ENCODE data around the gene DPY19L1. TPM values are rescaled to one million over a fixed set of nuclear protein-coding genes. Genes with fewer than 3 reads are reported as not detected.
"Not testable (repeated sequence)": the region's sequence is repeated elsewhere in the genome, so short reads cannot be mapped to it uniquely, and the experiment has no call there.

DPY19L1 gene
- total RNA-seq, 1 experiment from 2014 or later, result 14.3 TPM

GRCh38 chr7:34904987-34905386 is 132.3 kb downstream of the DPY19L1 start:
- Histone ChIP-seq H4K91ac (ENCODE audit: insufficient read length, low read depth, low read length) (no peak overlapping the region), H2BK12ac (ENCODE audit: insufficient read length, low read depth, low read length) (no peak overlapping the region), H4K5ac (ENCODE audit: insufficient read length, low read depth, low read length) (no peak overlapping the region), H2AK5ac (ENCODE audit: insufficient read length, low read length) (no peak overlapping the region), H3K23me2 (ENCODE audit: insufficient read length, low read depth, low read length, poor library complexity, severe bottlenecking) (no peaks in the 10 kb centered on the region), H3K79me1 (ENCODE audit: insufficient read depth, low read depth, low read length, poor library complexity, severe bottlenecking) (no peaks in the 10 kb centered on the region), H2BK20ac (ENCODE audit: low read depth, low read length, poor library complexity, severe bottlenecking) (no peak overlapping the region), H3K9ac (ENCODE audit: extremely low read depth, insufficient read length, low read length) (no peak overlapping the region), H3T11ph (ENCODE audit: low read length) (no peak overlapping the region), H4K20me1 (ENCODE audit: control insufficient read depth, insufficient read depth, insufficient read length) (no peaks in the 10 kb centered on the region), H3K18ac (ENCODE audit: insufficient read length, low read depth, low read length) (no peak overlapping the region), H3K56ac (ENCODE audit: insufficient read length, low read depth, low read length) (no peak overlapping the region), H2AFZ (ENCODE audit: low read length) (no peak overlapping the region), H3K4me2 (ENCODE audit: insufficient read depth, insufficient read length, low read length) (no peak overlapping the region), H2BK5ac (ENCODE audit: insufficient read length, low read length) (no peak overlapping the region), H3K27me3 (ENCODE audit: insufficient read depth, low read length) (no peaks in the 10 kb centered on the region; the same call in 1 of the 2 replicates), H3K4ac (ENCODE audit: low read depth, low read length) (no peak overlapping the region), H3K27ac (ENCODE audit: insufficient read length, low read depth, low read length) (no peak overlapping the region), H3K9me3 (ENCODE audit: control insufficient read depth, low read depth, low read length) (no peaks in the 10 kb centered on the region), H3K14ac (ENCODE audit: insufficient read depth, low read length) (no peak overlapping the region), H3K4me1 (ENCODE audit: insufficient read depth, low read length) (peaks cover 7% of the 10 kb centered on the region; the same call in 1 of the 2 replicates), H3K23ac (ENCODE audit: insufficient read length, low read depth, low read length) (no peak overlapping the region), H3K79me2 (ENCODE audit: insufficient read depth, low read length) (no peaks in the 10 kb centered on the region), H2BK120ac (ENCODE audit: low read depth, low read length, poor library complexity, severe bottlenecking) (no peak overlapping the region), H4K8ac (replicated peaks; ENCODE audit: insufficient read length, low read depth, low read length) (no peak overlapping the region), H2BK15ac (ENCODE audit: low read depth, low read length) (no peak overlapping the region)
- peaks cover 4% of the 10 kb centered on the region for H3K27me3 Mint-ChIP-seq (ENCODE audit: low read depth)
- WGBS (ENCODE audit: extremely low coverage, insufficient read length, low lambda C conversion rate), result no CpG with 5 or more reads among the region's 4 CpGs
- no peak overlapping the region for H3K4me3 Mint-ChIP-seq
- peaks cover 0 to 4% of the 10 kb centered on the region in 2 experiments; a peak in 3 of 5 replicates for H3K9me3 Mint-ChIP-seq
- no peak overlapping the region; a peak in 1 of 7 replicates for H3K27ac Mint-ChIP-seq
- no peaks in the 10 kb centered on the region for H3K36me3 Mint-ChIP-seq (ENCODE audit: insufficient read depth in 1 of 3, low read depth in 3 of 3)
- DNase-seq, result no peak
- no peak for TF ChIP-seq CTCF (conservative IDR thresholded peaks at IDR 0.05)
- H3K4me1 Mint-ChIP-seq, result peaks cover 20% of the 10 kb centered on the region in 2 experiments

GRCh38 chr7:34903921-34904320 is 133.4 kb downstream of the DPY19L1 start:
- H3K9me3 ChIP-seq (ENCODE audit: control insufficient read depth, low read depth, low read length), result not testable (repeated sequence)
- peaks cover 20% of the 10 kb centered on the region in 2 experiments for H3K4me1 Mint-ChIP-seq

More at GRCh38 chr7:34903921-34904320, 133.4 kb downstream of the DPY19L1 start:
- not testable (repeated sequence) for H3K4me1 ChIP-seq (ENCODE audit: insufficient read depth, low read length); H3K18ac ChIP-seq (ENCODE audit: insufficient read length, low read depth, low read length); H2BK120ac ChIP-seq (ENCODE audit: low read depth, low read length, poor library complexity, severe bottlenecking); H3K23me2 ChIP-seq (ENCODE audit: insufficient read length, low read depth, low read length, poor library complexity, severe bottlenecking); H3K4me3 Mint-ChIP-seq; H2BK15ac ChIP-seq (ENCODE audit: low read depth, low read length); H2AK5ac ChIP-seq (ENCODE audit: insufficient read length, low read length); H3K79me1 ChIP-seq (ENCODE audit: insufficient read depth, low read depth, low read length, poor library complexity, severe bottlenecking); H2BK20ac ChIP-seq (ENCODE audit: low read depth, low read length, poor library complexity, severe bottlenecking); H3K27ac ChIP-seq (ENCODE audit: insufficient read length, low read depth, low read length); H3K27me3 ChIP-seq (ENCODE audit: insufficient read depth, low read length); H3K27ac Mint-ChIP-seq; H3K27me3 Mint-ChIP-seq (ENCODE audit: low read depth); H4K5ac ChIP-seq (ENCODE audit: insufficient read length, low read depth, low read length); H3K56ac ChIP-seq (ENCODE audit: insufficient read length, low read depth, low read length); H4K91ac ChIP-seq (ENCODE audit: insufficient read length, low read depth, low read length); H3K36me3 Mint-ChIP-seq (ENCODE audit: insufficient read depth in 1 of 3, low read depth in 3 of 3); H3K4ac ChIP-seq (ENCODE audit: low read depth, low read length); H3K23ac ChIP-seq (ENCODE audit: insufficient read length, low read depth, low read length); H3T11ph ChIP-seq (ENCODE audit: low read length); H2BK5ac ChIP-seq (ENCODE audit: insufficient read length, low read length); H2AFZ ChIP-seq (ENCODE audit: low read length); H3K14ac ChIP-seq (ENCODE audit: insufficient read depth, low read length); H2BK12ac ChIP-seq (ENCODE audit: insufficient read length, low read depth, low read length); H3K9ac ChIP-seq (ENCODE audit: extremely low read depth, insufficient read length, low read length); H3K4me2 ChIP-seq (ENCODE audit: insufficient read depth, insufficient read length, low read length); H3K79me2 ChIP-seq (ENCODE audit: insufficient read depth, low read length); H4K8ac ChIP-seq (replicated peaks; ENCODE audit: insufficient read length, low read depth, low read length); H3K9me3 Mint-ChIP-seq; H4K20me1 ChIP-seq (ENCODE audit: control insufficient read depth, insufficient read depth, insufficient read length); DNase-seq
- no CpG with 5 or more reads among the region's 2 CpGs for WGBS (ENCODE audit: extremely low coverage, insufficient read length, low lambda C conversion rate)

All from H9 (cell line).